HepG2 (cell line): ENCODE data around the gene IGFN1. TPM values are rescaled to one million over a fixed set of nuclear protein-coding genes. Genes with fewer than 3 reads are reported as not detected.

ENCODE experiments used
- KIAA2018 ChIP-seq: sonication (generic); formaldehyde crosslinking; IDR thresholded peaks from 2 replicates; pipeline ENCODE4 v1.5.0; 2020; ENCODE audit warnings: mild to moderate bottlenecking, missing genetic modification reagents, borderline replicate concordance
- NRL ChIP-seq: sonication (generic); formaldehyde crosslinking; IDR thresholded peaks from 2 replicates; pipeline ENCODE4 v1.5.0; 2020; ENCODE audit warnings: missing genetic modification reagents, mild to moderate bottlenecking, moderate library complexity, borderline replicate concordance
- TERF1 ChIP-seq: sonication (generic); formaldehyde crosslinking; IDR thresholded peaks from 2 replicates; pipeline ENCODE4 v1.8.0; 2022; ENCODE audit warnings: mild to moderate bottlenecking, missing genetic modification reagents, moderate library complexity
- YEATS4 ChIP-seq: sonication (generic); formaldehyde crosslinking; IDR thresholded peaks from 2 replicates; pipeline ENCODE4 v1.4.0; 2020; ENCODE audit warnings: missing genetic modification reagents, borderline replicate concordance
- ZMYM4 ChIP-seq: sonication (generic); formaldehyde crosslinking; IDR thresholded peaks from 2 replicates; pipeline ENCODE4 v1.8.1; 2023; ENCODE audit warnings: mild to moderate bottlenecking, missing genetic modification reagents
- ZNF543 ChIP-seq: sonication (generic); formaldehyde crosslinking; IDR thresholded peaks from 2 replicates; pipeline ENCODE4 v1.4.0; 2020; ENCODE audit warnings: mild to moderate bottlenecking, missing genetic modification reagents
- polyA plus RNA-seq, 8 experiments: library from polyadenylated mRNA; depleted of rRNA in 3 of 8; stranded (reverse) in 7 of 8; unstranded in 1 of 8; fragments of >200 nt; fragmentation: Illumina TruSeq in 4 of 8; extraction: Trizol in 4 of 8; gene quantifications; 2 replicates each; pipeline versions ENCODE4 v1.2.1 to v1.2.3, GENCODE V29; 2011 to 2016; ENCODE audit warnings: low read depth in 4 of 8, missing spikeins in 1 of 8, mixed read lengths in 1 of 8; ENCODE audit not compliant: insufficient read depth in 1 of 8
- total RNA-seq, 5 experiments: library from RNA; depleted of rRNA; stranded (reverse); fragments of >200 nt; fragmentation: Illumina TruSeq; extraction: Trizol; gene quantifications; 2 replicates each; pipeline ENCODE4 v1.2.3, GENCODE V29; 2016; ENCODE audit warnings: low read depth in 1 of 5
- TF ChIP-seq, protein P1 (sequence below): sonication (generic); formaldehyde crosslinking; IDR thresholded peaks from one replicate; pipeline ENCODE4 v1.5.1; 2020; ENCODE audit warnings: mild to moderate bottlenecking, missing genetic modification reagents; ENCODE audit errors: not compliant biosample characterization

Gene IGFN1
- total and polyA plus RNA-seq, 2 of the 13 experiments (the other 11 are each of a cell fraction or from before 2014, with no cell fraction given) = 0.04 to 0.05 TPM

- TF ChIP-seq KIAA2018 (no peak), TERF1 (CRISPR knock-in tag) (no peak), ZMYM4 (CRISPR knock-in tag) (peak; percentile 9; the same call in 1 of the 2 replicates), ZNF543 (CRISPR knock-in tag) (0 out of 2 replicates have a peak, but pooled peaks have one; percentile 7), NRL (CRISPR knock-in tag) (peak; percentile 61), YEATS4 (CRISPR knock-in tag) (peak; percentile 54; the same call in 1 of the 2 replicates)
- TF ChIP-seq, protein P1, sequence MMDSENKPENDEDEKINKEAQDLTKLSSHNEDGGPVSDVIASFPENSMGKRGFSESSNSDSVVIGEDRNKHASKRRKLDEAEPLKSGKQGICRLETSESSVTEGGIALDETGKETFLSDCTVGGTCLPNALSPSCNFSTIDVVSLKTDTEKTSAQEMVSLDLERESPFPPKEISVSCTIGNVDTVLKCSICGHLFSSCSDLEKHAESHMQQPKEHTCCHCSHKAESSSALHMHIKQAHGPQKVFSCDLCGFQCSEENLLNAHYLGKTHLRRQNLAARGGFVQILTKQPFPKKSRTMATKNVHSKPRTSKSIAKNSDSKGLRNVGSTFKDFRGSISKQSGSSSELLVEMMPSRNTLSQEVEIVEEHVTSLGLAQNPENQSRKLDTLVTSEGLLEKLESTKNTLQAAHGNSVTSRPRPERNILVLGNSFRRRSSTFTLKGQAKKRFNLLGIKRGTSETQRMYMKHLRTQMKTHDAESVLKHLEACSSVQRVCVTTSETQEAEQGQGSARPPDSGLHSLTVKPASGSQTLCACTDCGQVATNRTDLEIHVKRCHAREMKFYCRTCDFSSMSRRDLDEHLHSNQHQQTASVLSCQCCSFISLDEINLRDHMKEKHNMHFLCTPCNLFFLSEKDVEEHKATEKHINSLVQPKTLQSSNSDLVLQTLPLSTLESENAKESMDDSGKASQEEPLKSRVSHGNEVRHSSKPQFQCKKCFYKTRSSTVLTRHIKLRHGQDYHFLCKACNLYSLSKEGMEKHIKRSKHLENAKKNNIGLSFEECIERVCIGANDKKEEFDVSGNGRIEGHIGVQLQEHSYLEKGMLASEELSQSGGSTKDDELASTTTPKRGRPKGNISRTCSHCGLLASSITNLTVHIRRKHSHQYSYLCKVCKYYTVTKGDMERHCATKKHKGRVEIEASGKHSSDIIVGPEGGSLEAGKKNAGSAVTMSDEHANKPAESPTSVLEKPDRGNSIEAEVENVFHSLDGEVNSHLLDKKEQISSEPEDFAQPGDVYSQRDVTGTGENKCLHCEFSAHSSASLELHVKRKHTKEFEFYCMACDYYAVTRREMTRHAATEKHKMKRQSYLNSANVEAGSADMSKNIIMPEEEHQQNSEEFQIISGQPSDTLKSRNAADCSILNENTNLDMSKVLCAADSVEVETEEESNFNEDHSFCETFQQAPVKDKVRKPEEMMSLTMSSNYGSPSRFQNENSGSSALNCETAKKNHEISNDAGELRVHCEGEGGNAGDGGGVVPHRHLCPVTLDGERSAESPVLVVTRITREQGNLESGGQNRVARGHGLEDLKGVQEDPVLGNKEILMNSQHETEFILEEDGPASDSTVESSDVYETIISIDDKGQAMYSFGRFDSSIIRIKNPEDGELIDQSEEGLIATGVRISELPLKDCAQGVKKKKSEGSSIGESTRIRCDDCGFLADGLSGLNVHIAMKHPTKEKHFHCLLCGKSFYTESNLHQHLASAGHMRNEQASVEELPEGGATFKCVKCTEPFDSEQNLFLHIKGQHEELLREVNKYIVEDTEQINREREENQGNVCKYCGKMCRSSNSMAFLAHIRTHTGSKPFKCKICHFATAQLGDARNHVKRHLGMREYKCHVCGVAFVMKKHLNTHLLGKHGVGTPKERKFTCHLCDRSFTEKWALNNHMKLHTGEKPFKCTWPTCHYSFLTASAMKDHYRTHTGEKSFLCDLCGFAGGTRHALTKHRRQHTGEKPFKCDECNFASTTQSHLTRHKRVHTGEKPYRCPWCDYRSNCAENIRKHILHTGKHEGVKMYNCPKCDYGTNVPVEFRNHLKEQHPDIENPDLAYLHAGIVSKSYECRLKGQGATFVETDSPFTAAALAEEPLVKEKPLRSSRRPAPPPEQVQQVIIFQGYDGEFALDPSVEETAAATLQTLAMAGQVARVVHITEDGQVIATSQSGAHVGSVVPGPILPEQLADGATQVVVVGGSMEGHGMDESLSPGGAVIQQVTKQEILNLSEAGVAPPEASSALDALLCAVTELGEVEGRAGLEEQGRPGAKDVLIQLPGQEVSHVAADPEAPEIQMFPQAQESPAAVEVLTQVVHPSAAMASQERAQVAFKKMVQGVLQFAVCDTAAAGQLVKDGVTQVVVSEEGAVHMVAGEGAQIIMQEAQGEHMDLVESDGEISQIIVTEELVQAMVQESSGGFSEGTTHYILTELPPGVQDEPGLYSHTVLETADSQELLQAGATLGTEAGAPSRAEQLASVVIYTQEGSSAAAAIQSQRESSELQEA (CRISPR knock-in tag) = peak; percentile 54
Measured at GRCh38 chr1:201153474-201154388, 36.9 kb upstream of the IGFN1 start (continued).
